HUES6 (cell line): ENCODE data around the gene KLHDC3.
"Not testable (repeated sequence)": the region's sequence is repeated elsewhere in the genome, so short reads cannot be mapped to it uniquely, and the experiment has no call there.

Source experiments
- H3K27ac ChIP-seq: 2 replicates; pipeline ENCODE4 v1.7.0; 2013; ENCODE audit warnings: low read depth, mild to moderate bottlenecking, low read length, inconsistent platforms
- H3K27me3 ChIP-seq: 2 replicates; pipeline ENCODE4 v1.6.1; 2013; ENCODE audit warnings: low read length; ENCODE audit not compliant: control insufficient read depth, insufficient read depth
- H3K36me3 ChIP-seq: 2 replicates; pipeline ENCODE4 v1.6.1; 2013; ENCODE audit warnings: low read length; ENCODE audit not compliant: control insufficient read depth, insufficient read depth
- H3K4me1 ChIP-seq: 2 replicates; pipeline ENCODE4 v1.6.1; 2013; ENCODE audit warnings: low read length; ENCODE audit not compliant: control insufficient read depth, insufficient read depth
- H3K4me3 ChIP-seq: 2 replicates; pipeline ENCODE4 v1.5.1; 2013; ENCODE audit warnings: low read depth, low read length
- H3K9ac ChIP-seq: one replicate; pipeline ENCODE4 v1.6.1; 2013; ENCODE audit warnings: mild to moderate bottlenecking, low read length
- H3K9me3 ChIP-seq: 2 replicates; pipeline ENCODE4 v1.6.1; 2013; ENCODE audit warnings: low read depth, low read length; ENCODE audit not compliant: control insufficient read depth, insufficient read depth

KLHDC3 gene

DNA sequence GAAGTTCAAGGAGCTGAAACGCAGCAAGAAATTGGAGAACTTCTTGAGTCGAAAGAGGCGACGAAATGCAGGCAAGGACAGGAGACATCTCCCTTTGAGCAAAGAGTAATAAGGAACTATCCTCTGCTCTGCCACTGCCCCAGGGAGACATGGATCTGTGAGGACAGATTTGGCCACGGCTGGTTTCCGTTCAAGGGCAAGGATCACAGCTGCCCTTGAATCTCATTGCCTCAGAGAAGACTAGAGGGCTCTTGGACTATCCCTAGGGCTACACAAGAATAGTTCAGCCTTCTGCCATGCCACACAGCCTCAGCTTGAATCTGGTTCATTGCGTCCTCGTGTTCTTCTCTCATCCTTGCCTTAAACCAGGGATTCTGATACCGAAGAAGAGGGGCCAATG lies 15.1 kb downstream of the KLHDC3 start:
- H3K27me3 ChIP-seq = no peaks in the 10 kb centered on the region
- H3K4me1 ChIP-seq = no peaks in the 10 kb centered on the region
- H3K4me3 ChIP-seq = no peak overlapping the region
- H3K9me3 ChIP-seq = no peaks in the 10 kb centered on the region
- no peak overlapping the region for H3K9ac ChIP-seq
- no peak overlapping the region for H3K27ac ChIP-seq
- peaks cover 79% of the 10 kb centered on the region for H3K36me3 ChIP-seq

GRCh38 chr6:43032326-43032725 lies 18.3 kb downstream of the KLHDC3 start:
- H3K36me3 ChIP-seq = peaks cover 73% of the 10 kb centered on the region
- H3K4me3 ChIP-seq = no peak overlapping the region
- no peaks in the 10 kb centered on the region for H3K9me3 ChIP-seq
- H3K27ac ChIP-seq = no peak overlapping the region
- no peaks in the 10 kb centered on the region for H3K27me3 ChIP-seq
- H3K4me1 ChIP-seq = no peaks in the 10 kb centered on the region
- H3K9ac ChIP-seq = no peak overlapping the region

- H3K36me3 ChIP-seq = peaks cover 73% of the 10 kb centered on the region
- H3K9ac ChIP-seq = no peak overlapping the region
- no peak overlapping the region for H3K4me3 ChIP-seq
- H3K4me1 ChIP-seq = no peaks in the 10 kb centered on the region
- no peak overlapping the region for H3K27ac ChIP-seq
- no peaks in the 10 kb centered on the region for H3K27me3 ChIP-seq
- no peaks in the 10 kb centered on the region for H3K9me3 ChIP-seq
Measured at GRCh38 chr6:43033496-43034189, 19.6 kb downstream of the KLHDC3 start.

- no peak overlapping the region for H3K27ac ChIP-seq
- no peak overlapping the region for H3K4me3 ChIP-seq
- H3K4me1 ChIP-seq = no peaks in the 10 kb centered on the region
- peaks cover 73% of the 10 kb centered on the region for H3K36me3 ChIP-seq
- no peaks in the 10 kb centered on the region for H3K9me3 ChIP-seq
- no peaks in the 10 kb centered on the region for H3K27me3 ChIP-seq
- H3K9ac ChIP-seq = no peak overlapping the region
Measured at GRCh38 chr6:43034190-43034525, 20.1 kb downstream of the KLHDC3 start.

DNA sequence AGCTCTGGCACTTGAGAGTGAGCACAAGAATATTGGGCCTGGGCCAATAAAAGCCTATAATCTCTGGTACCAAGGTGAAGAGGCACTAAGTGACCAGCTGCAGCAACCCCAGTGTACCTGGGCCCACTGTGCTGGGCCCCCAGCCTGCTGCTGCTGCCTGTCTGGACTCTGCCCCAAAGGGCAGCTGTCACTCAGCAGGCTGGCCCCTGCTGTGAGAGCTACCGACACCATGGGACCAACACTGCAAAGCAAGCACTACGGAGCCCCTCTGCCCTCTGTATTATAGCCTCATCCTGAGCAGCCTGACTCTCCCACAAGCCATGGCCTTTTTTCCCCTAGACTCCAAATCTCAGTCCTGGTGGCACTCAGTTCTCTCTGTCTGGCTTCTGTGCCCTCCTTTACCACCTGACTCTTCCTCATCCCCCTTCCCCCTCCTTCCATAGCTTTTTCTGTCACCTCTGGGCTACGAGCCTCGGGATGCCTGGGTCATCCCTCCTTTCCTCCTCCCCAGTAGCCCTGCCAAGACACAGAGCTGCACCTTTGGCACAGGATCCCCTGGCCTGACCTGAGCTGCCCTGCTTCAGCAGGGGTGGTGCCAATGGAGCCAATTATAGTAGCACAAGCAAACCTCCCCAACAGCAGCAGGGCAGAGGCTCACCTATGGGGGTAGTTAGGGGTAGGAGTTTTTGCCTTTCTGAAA lies 21.6 kb downstream of the KLHDC3 start:
- no peaks in the 10 kb centered on the region for H3K9me3 ChIP-seq
- no peak overlapping the region for H3K4me3 ChIP-seq
- H3K9ac ChIP-seq = no peak overlapping the region
- peaks cover 75% of the 10 kb centered on the region for H3K36me3 ChIP-seq
- no peak overlapping the region for H3K27ac ChIP-seq
- no peaks in the 10 kb centered on the region for H3K4me1 ChIP-seq
- no peaks in the 10 kb centered on the region for H3K27me3 ChIP-seq

DNA sequence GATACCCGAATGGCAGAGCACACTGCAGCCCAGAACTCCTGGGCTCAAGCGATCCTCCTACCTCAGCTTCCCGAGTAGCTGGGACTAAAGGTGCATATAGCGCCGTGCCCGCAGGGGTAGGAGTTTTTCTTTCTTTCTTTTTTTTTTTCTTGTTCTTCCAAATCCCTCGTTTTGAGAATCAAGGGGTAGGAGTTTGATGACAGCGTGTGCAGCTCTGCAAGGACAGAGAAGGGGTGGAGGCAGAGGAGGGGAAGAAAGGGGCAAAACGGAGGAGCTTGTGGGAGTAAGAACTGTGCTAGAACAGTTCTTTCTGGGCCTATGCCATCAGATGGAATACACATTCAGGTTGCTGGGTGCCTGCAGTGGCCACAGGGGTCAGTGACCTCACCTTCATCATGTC lies 22.7 kb downstream of the KLHDC3 start:
- Histone ChIP-seq H3K27me3 (no peaks in the 10 kb centered on the region), H3K9me3 (no peaks in the 10 kb centered on the region), H3K4me3 (no peak overlapping the region), H3K36me3 (peaks cover 78% of the 10 kb centered on the region), H3K4me1 (no peaks in the 10 kb centered on the region), H3K9ac (no peak overlapping the region), H3K27ac (no peak overlapping the region)

DNA sequence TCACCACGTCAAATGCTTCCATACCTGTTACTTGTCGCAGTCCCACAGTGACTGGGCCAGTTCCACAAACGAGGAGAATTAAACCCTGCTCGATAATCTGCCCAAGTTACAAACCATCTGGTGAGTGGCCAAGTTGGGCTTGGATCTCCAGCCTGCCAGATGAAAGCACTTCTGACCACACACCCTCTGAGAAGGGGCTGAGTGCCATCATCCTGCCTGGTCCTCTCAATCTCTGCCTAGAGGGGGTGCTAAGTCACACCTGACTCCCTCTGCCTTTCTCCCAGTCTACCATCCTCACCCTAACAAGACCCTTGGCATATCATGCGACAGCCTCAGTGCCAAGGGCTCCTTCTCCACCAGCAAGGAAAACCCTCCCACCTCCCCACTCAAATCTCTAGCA lies 23.1 kb downstream of the KLHDC3 start:
- peaks cover 77% of the 10 kb centered on the region for H3K36me3 ChIP-seq
- no peak overlapping the region for H3K9ac ChIP-seq
- H3K4me1 ChIP-seq = no peaks in the 10 kb centered on the region
- no peak overlapping the region for H3K27ac ChIP-seq
- no peaks in the 10 kb centered on the region for H3K27me3 ChIP-seq
- no peaks in the 10 kb centered on the region for H3K9me3 ChIP-seq
- no peak overlapping the region for H3K4me3 ChIP-seq

GRCh38 chr6:43037706-43038105 lies 23.7 kb downstream of the KLHDC3 start:
- H3K36me3 ChIP-seq = peaks cover 81% of the 10 kb centered on the region
- H3K9me3 ChIP-seq = no peaks in the 10 kb centered on the region
- no peak overlapping the region for H3K27ac ChIP-seq
- no peaks in the 10 kb centered on the region for H3K4me1 ChIP-seq
- no peaks in the 10 kb centered on the region for H3K27me3 ChIP-seq
- H3K9ac ChIP-seq = no peak overlapping the region
- no peak overlapping the region for H3K4me3 ChIP-seq

DNA sequence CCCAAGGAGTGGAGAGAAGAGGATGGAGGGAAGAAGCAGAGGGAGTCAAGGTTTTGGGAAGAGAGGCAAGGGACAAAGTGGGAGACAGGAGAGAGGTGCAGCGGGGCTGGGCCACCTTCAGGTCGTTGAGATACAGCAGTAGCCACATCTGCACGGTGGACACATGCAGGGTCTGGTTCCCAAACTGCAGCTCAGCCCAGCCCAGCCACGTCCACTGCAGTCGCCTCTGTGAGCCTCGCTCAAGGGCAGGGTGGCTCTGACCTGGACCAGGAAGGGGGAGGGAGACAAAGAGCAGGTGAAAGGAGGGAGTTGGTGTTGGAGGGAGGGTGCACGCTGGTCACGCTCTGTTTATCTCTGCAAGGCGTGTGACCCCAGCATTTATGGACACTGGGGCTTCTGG lies 24.7 kb downstream of the KLHDC3 start:
- Histone ChIP-seq H3K9ac (no peak overlapping the region), H3K27ac (no peak overlapping the region), H3K4me1 (no peaks in the 10 kb centered on the region), H3K27me3 (no peaks in the 10 kb centered on the region), H3K36me3 (peaks cover 84% of the 10 kb centered on the region), H3K4me3 (no peak overlapping the region), H3K9me3 (no peaks in the 10 kb centered on the region)

GRCh38 chr6:43040542-43041257 lies 26.7 kb downstream of the KLHDC3 start:
- no peaks in the 10 kb centered on the region for H3K27me3 ChIP-seq
- H3K9me3 ChIP-seq = no peaks in the 10 kb centered on the region
- peaks cover 86% of the 10 kb centered on the region for H3K36me3 ChIP-seq
- H3K4me1 ChIP-seq = no peaks in the 10 kb centered on the region
- no peak overlapping the region for H3K4me3 ChIP-seq
- H3K27ac ChIP-seq = no peak overlapping the region
- no peak overlapping the region for H3K9ac ChIP-seq

DNA sequence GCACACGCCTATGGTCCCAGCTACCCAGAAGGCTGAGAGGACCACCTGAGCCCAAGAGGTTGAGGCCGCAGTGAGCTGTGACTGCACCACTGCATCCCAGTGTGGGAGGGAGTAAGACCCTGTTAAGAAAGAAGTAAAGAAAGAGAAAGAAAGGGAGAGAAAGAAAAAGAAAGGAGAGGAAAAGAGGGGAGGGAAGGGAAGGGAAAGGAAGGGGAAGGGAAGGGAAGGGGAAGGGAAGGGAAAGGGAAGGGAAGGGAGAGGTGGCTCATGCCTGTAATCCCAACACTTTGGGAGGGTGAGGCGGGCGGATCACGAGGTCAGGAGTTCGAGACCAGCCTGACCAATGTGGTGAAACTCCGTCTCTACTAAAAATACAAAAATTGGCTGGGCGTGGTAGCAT lies 27.4 kb downstream of the KLHDC3 start:
- H3K27me3 ChIP-seq, H3K4me1 ChIP-seq, H3K9me3 ChIP-seq, H3K27ac ChIP-seq, H3K9ac ChIP-seq, H3K4me3 ChIP-seq: not testable (repeated sequence)
- peaks cover 89% of the 10 kb centered on the region for H3K36me3 ChIP-seq
